ENCODE measurements around the gene MFNG.

Gene MFNG

GRCh38 chr22:37420686-37421467 lies 65.3 kb downstream of the MFNG start:
- Histone ChIP-seq H3K36me3 (ENCODE audit: control insufficient read depth, low read length) (no peaks in the 10 kb centered on the region), H3K27ac (ENCODE audit: low read depth, low read length) (no peak overlapping the region), H3F3A (ENCODE audit: control insufficient read depth, insufficient read depth) (no peaks in the 10 kb centered on the region), H3K4me3 (ENCODE audit: low read length) (no peak overlapping the region), H3K4me1 (ENCODE audit: control insufficient read depth, low read length) (peaks cover 3% of the 10 kb centered on the region; the same call in 1 of the 2 replicates), H4K20me1 (ENCODE audit: control insufficient read depth, insufficient read depth, low read depth, low read length) (no peaks in the 10 kb centered on the region), H3K27me3 (ENCODE audit: control insufficient read depth, low read length) (peaks cover 82% of the 10 kb centered on the region), H3K4me2 (ENCODE audit: low read length) (no peak overlapping the region), H3K9me3 (ENCODE audit: control insufficient read depth, insufficient read depth, low read length) (no peaks in the 10 kb centered on the region), H3K9me2 (replicated peaks; ENCODE audit: control insufficient read depth, low read length) (no peaks in the 10 kb centered on the region), H3K79me2 (ENCODE audit: control insufficient read depth, low read length) (no peaks in the 10 kb centered on the region)
- TF ChIP-seq EZH2phosphoT487 (IDR thresholded peaks at IDR 0.05; ENCODE audit: borderline replicate concordance, low read length) (no peak), CTCF (IDR thresholded peaks at IDR 0.05; ENCODE audit: low read depth, low read length, poor library complexity, severe bottlenecking) (no peak)

- Histone ChIP-seq H4K20me1 (ENCODE audit: control insufficient read depth, insufficient read depth, low read depth, low read length) (no peaks in the 10 kb centered on the region), H3K4me1 (ENCODE audit: control insufficient read depth, low read length) (peaks cover 3% of the 10 kb centered on the region; the same call in 1 of the 2 replicates), H3F3A (ENCODE audit: control insufficient read depth, insufficient read depth) (no peaks in the 10 kb centered on the region), H3K9me3 (ENCODE audit: control insufficient read depth, insufficient read depth, low read length) (no peaks in the 10 kb centered on the region), H3K27ac (ENCODE audit: low read depth, low read length) (no peak overlapping the region), H3K4me2 (ENCODE audit: low read length) (no peak overlapping the region), H3K4me3 (ENCODE audit: low read length) (no peak overlapping the region), H3K79me2 (ENCODE audit: control insufficient read depth, low read length) (no peaks in the 10 kb centered on the region), H3K9me2 (replicated peaks; ENCODE audit: control insufficient read depth, low read length) (no peaks in the 10 kb centered on the region), H3K27me3 (ENCODE audit: control insufficient read depth, low read length) (peaks cover 74% of the 10 kb centered on the region), H3K36me3 (ENCODE audit: control insufficient read depth, low read length) (no peaks in the 10 kb centered on the region)
- TF ChIP-seq EZH2phosphoT487 (IDR thresholded peaks at IDR 0.05; ENCODE audit: borderline replicate concordance, low read length) = peak; percentile 33; the same call in 1 of the 2 replicates
- TF ChIP-seq CTCF (IDR thresholded peaks at IDR 0.05; ENCODE audit: low read depth, low read length, poor library complexity, severe bottlenecking) = no peak
These were observed 66.1 kb downstream of the MFNG start for GRCh38 chr22:37419969-37420685.

GRCh38 chr22:37419370-37419968 lies 66.7 kb downstream of the MFNG start:
- H3K27ac ChIP-seq (ENCODE audit: low read depth, low read length) = no peak overlapping the region
- no peaks in the 10 kb centered on the region for H3K9me3 ChIP-seq (ENCODE audit: control insufficient read depth, insufficient read depth, low read length)
- no peak overlapping the region for H3K4me2 ChIP-seq (ENCODE audit: low read length)
- no peaks in the 10 kb centered on the region for H4K20me1 ChIP-seq (ENCODE audit: control insufficient read depth, insufficient read depth, low read depth, low read length)
- H3K9me2 ChIP-seq (replicated peaks; ENCODE audit: control insufficient read depth, low read length) = no peaks in the 10 kb centered on the region
- peaks cover 3% of the 10 kb centered on the region; the same call in 1 of the 2 replicates for H3K4me1 ChIP-seq (ENCODE audit: control insufficient read depth, low read length)
- H3K36me3 ChIP-seq (ENCODE audit: control insufficient read depth, low read length) = no peaks in the 10 kb centered on the region
- no peaks in the 10 kb centered on the region for H3K79me2 ChIP-seq (ENCODE audit: control insufficient read depth, low read length)
- H3F3A ChIP-seq (ENCODE audit: control insufficient read depth, insufficient read depth) = no peaks in the 10 kb centered on the region
- H3K27me3 ChIP-seq (ENCODE audit: control insufficient read depth, low read length) = peaks cover 68% of the 10 kb centered on the region
- no peak for TF ChIP-seq EZH2phosphoT487 (IDR thresholded peaks at IDR 0.05; ENCODE audit: borderline replicate concordance, low read length)
- no peak for TF ChIP-seq CTCF (IDR thresholded peaks at IDR 0.05; ENCODE audit: low read depth, low read length, poor library complexity, severe bottlenecking)
- no peak overlapping the region for H3K4me3 ChIP-seq (ENCODE audit: low read length)

All from DOHH2 (cell line).